GM12801 (cell line): ENCODE data around the gene FAT1.

Source experiments
- TF ChIP-seq, protein P1 (sequence below): IDR thresholded peaks from one replicate; pipeline ENCODE4 v1.5.1; 2011; ENCODE audit warnings: control low read depth; ENCODE audit not compliant: insufficient read length; ENCODE audit errors: extremely low read depth

FAT1 gene

GRCh38 chr4:186684889-186685309, 38.8 kb downstream of the FAT1 start:
- TF ChIP-seq, protein P1, sequence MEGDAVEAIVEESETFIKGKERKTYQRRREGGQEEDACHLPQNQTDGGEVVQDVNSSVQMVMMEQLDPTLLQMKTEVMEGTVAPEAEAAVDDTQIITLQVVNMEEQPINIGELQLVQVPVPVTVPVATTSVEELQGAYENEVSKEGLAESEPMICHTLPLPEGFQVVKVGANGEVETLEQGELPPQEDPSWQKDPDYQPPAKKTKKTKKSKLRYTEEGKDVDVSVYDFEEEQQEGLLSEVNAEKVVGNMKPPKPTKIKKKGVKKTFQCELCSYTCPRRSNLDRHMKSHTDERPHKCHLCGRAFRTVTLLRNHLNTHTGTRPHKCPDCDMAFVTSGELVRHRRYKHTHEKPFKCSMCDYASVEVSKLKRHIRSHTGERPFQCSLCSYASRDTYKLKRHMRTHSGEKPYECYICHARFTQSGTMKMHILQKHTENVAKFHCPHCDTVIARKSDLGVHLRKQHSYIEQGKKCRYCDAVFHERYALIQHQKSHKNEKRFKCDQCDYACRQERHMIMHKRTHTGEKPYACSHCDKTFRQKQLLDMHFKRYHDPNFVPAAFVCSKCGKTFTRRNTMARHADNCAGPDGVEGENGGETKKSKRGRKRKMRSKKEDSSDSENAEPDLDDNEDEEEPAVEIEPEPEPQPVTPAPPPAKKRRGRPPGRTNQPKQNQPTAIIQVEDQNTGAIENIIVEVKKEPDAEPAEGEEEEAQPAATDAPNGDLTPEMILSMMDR: no peak

- TF ChIP-seq, protein P1: no peak
These were observed 39.4 kb downstream of the FAT1 start for GRCh38 chr4:186684220-186684619.

DNA sequence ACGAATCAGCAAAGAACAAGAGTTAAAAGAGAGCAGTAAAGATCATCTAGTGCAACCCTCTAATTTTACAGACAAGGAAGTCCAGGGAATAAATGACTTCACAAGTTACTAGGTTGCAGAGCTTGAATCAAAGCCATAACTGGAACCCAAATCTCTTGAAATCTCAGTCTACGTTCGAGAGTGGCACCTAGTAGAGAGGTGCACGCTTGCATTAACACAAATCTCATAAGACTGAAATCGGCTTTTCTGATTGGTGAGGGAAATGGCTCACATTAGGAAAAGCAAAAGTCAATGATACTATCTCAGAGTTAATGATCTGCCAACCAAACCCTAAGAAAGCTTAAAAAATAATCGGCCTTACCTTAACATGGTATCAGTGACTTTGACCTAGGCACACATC, 43.0 kb downstream of the FAT1 start:
- TF ChIP-seq, protein P1: no peak

DNA sequence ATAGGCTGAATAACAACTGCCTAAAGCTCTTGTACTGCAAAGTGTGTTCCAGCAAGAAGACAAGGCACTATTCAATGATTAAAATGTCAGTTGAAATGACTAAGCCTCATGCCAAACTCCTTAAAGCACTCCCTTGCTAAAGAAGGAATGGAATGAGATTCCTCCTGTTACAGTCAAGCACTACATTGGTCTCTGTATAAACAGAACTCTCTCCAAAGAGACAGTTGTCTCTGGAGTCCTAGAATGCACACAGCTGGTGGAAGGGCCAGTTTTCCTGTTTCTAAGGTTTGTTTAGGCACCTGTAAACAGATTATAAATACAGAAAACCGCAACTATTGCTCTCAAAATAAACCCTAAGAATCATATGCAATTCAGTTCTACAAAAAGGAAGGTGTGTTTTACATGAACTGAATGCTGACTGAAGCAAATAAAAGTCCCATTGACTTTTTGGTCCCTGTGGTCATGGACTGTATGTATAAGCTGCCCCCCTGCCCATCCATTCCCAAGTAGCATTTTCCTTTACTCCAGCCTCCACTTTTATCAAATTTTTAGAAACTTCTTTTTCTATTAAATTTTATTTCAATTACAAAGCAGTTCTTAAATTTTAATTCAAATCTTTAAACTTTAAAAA, 47.0 kb downstream of the FAT1 start:
- TF ChIP-seq, protein P1: no peak

DNA sequence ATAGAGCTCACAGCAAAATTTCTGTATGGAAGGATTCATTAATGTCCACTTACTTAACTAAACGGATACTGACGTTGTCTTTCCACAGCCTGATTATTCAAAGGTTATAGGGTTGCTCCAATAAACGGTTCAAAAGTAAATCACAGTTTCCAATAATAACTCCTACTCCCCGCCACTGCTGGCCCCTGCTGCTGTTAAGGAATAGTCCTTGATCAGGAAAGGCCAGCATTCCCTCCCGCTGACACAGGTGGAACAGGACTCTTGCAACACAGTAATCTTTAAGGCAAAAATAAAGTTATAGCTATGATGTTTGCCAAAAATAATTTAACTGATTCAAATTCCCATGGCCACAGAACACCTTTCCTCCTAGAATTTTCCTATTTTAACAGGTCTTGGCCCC, 53.9 kb downstream of the FAT1 start:
- TF ChIP-seq, protein P1: no peak

DNA sequence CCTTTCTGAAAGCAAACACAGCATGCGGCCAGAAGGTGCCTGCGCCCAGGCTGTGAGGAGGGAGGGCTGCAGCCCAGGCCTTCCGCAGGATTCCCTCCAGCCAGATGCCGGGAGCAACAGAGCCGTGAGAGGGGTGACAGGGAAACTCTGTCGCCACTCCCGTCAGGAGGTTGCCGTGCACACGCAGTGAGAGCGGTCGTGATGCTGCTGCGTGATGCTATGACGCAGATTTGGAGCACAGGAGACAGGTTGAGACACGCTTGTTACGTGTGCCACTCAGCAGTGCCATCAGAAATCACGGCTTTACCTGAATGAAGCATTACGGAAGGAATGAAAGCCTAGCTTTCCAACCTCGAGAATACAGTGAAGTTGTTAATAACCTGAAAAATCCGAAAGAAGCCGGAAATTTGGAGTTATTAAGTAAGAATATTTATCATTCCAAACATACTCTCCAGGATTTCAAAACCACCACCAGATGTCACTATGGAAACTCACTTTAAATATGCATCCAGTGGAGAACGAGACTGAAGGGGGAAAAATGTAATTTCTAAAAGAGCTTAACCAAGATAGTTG, 54.4 kb downstream of the FAT1 start:
- TF ChIP-seq, protein P1: no peak

DNA sequence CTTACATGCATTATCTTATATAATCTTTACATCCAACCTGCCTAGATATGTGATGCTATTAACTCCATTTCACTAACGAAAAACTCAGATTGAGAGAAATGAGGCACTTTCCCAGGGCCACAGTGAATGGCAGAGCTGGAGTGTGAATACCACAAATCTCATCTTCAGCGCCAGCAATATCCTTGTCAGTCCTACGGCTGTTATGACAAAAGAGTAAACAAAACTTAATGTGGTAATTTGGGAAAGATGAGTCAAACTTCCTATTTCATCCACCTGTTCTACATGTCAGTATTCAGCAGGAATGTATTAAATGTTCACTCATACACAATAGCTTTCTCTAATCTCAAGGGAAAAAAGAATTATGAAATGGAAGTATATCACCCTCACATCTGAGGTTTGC, 56.9 kb downstream of the FAT1 start:
- TF ChIP-seq, protein P1: no peak

DNA sequence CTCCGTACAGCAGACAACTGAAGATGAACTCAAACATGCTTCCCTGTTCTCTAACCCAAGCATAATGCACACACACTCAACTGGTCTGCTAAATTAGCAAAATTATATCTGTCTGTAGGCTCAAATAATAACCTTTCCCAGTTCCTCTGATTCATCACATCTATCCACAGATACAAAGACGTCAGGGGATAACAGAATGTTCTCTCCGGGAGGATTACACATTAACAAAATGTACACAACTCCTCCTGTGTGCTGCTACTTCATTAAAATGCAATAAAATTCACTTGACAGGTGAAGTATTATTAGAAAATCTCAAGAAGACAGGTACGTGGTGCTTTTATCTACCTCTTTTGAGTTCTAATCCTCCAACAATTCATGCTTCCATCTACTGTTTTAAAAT, 57.4 kb downstream of the FAT1 start:
- TF ChIP-seq, protein P1: no peak
